B cell (primary cell): ENCODE measurements around the gene RBM26.

Source experiments
- CTCF ChIP-seq: fragments of 200-600 bp; IDR thresholded peaks from one replicate; pipeline ENCODE4 v1.8.0; 2022; ENCODE audit warnings: antibody characterized with exemption, mild to moderate bottlenecking
- EZH2 ChIP-seq: IDR thresholded peaks from 2 replicates; pipeline ENCODE4 v1.6.1; 2012; ENCODE audit warnings: borderline replicate concordance, low read depth, mild to moderate bottlenecking, moderate library complexity, low read length; ENCODE audit not compliant: insufficient read depth, poor library complexity, severe bottlenecking

- TF ChIP-seq EZH2 (no peak), CTCF (no peak)
These were observed 13.3 kb upstream of the RBM26 start for GRCh38 chr13:79419365-79419764.
